Esophagus mucosa (tissue), 1 donor: ENCODE data around the gene RAB19. TPM values are rescaled to one million over a fixed set of nuclear protein-coding genes. Genes with fewer than 3 reads are reported as not detected.

Experiments
- ATAC-seq: fragments of 200-7000 bp; cut with Tn5 transposase; one replicate; pipeline ENCODE4 v1.9.1; 2020
- total RNA-seq: library from RNA; stranded (reverse); gene quantifications from one replicate; pipeline ENCODE4 v1.2.4, GENCODE V29; 2023
- donor health status: DM: yes; HTN: yes; CAD: no.

The RAB19 gene
- total RNA-seq, result 0.20 TPM

- peak; percentile 77 for ATAC-seq
Observed at GRCh38 chr7:140403878-140404564, at the start of gene RAB19. Gene RAB19, plus strand, starts transcription at chr7:140404058. Its CDS starts 3,589 bp downstream, at chr7:140407647.

GRCh38 chr7:140358024-140358411, 45.8 kb upstream of the RAB19 start:
- ATAC-seq, result no peak

GRCh38 chr7:140358412-140359051, 45.3 kb upstream of the RAB19 start:
- no peak for ATAC-seq

- no peak for ATAC-seq
Observed at GRCh38 chr7:140360697-140361229, 43.1 kb upstream of the RAB19 start.

GRCh38 chr7:140364819-140365218, 39.0 kb upstream of the RAB19 start:
- peak; percentile 13 for ATAC-seq

GRCh38 chr7:140367528-140367927, 36.3 kb upstream of the RAB19 start:
- no peak for ATAC-seq

- ATAC-seq, result no peak
Observed at GRCh38 chr7:140369294-140369693, 34.6 kb upstream of the RAB19 start.

- ATAC-seq, result no peak
Observed at GRCh38 chr7:140375323-140375722, 28.5 kb upstream of the RAB19 start.

- no peak for ATAC-seq
Observed at GRCh38 chr7:140375892-140376730, 27.7 kb upstream of the RAB19 start.

GRCh38 chr7:140383954-140384713, 19.7 kb upstream of the RAB19 start:
- ATAC-seq, result no peak

- no peak for ATAC-seq
Observed at GRCh38 chr7:140384894-140385545, 18.8 kb upstream of the RAB19 start.

GRCh38 chr7:140389445-140389844, 14.4 kb upstream of the RAB19 start:
- ATAC-seq, result no peak

- ATAC-seq, result no peak
Observed at GRCh38 chr7:140390034-140390433, 13.8 kb upstream of the RAB19 start.

- ATAC-seq, result no peak
Observed at GRCh38 chr7:140390466-140391190, 13.2 kb upstream of the RAB19 start.

- ATAC-seq, result no peak
Observed at GRCh38 chr7:140391634-140392033, 12.2 kb upstream of the RAB19 start.

GRCh38 chr7:140393756-140394306, 10.0 kb upstream of the RAB19 start:
- no peak for ATAC-seq

- ATAC-seq, result peak; percentile 98
Observed at GRCh38 chr7:140397784-140398750, 5.8 kb upstream of the RAB19 start, which contains the start of gene SLC37A3. Gene SLC37A3, minus strand, starts transcription at chr7:140398530. Its CDS starts 16,004 bp downstream, at chr7:140382526.

- no peak for ATAC-seq
Observed at GRCh38 chr7:140398821-140399220, 5.0 kb upstream of the RAB19 start.

GRCh38 chr7:140400381-140400780, 3.5 kb upstream of the RAB19 start:
- ATAC-seq, result no peak
